ENCODE results near the gene TCF4.

TCF4 gene

DNA sequence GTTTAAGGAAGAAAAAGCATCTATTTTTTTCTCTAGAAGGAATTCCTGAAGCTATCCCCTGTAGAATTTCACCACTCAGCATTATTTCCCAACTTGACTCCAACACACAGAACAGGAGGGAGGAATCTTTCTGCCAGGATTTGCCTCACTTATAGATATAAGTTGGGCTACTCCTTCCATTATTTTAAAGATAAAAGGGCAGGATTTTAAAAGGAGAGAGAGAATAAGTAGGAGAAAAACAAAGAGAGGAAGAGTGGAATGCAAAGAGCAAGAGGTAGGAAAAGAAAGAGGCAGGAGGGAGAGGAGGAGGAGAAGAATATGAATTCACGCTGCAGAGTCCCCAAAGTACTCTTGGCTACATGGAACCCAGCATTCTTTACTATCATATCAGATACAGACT, 182.5 kb downstream of the TCF4 start:
- no peak for DNase-seq

DNA sequence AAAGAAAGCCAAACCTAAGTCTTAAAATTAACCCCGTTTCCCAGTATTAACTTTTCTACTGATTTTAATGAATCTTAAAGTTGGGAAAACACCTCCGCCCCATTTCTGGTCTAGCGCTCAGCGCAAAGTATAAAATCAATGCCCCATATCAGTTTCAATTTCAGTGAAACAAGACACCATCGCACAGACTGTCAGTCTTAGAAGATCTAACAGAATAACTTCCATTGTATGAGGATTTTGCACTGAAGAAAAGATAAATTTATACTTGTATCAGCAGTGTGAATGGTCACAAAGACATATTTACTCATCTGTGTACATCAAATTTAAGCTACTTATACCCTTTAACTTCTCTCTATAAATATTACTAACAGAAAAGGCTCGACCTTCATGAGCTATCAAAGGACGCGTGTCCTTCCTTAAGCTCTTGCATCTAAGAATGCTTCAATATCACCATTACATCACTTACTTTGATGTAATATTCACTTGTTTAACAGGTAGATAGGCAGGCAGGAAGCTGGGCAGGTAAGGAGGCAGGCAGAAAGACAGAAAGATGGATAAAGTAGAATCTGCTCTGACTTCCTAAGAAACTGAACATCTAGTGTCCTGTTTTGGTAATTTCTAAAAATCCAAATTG, 183.0 kb downstream of the TCF4 start:
- no peak for DNase-seq

DNA sequence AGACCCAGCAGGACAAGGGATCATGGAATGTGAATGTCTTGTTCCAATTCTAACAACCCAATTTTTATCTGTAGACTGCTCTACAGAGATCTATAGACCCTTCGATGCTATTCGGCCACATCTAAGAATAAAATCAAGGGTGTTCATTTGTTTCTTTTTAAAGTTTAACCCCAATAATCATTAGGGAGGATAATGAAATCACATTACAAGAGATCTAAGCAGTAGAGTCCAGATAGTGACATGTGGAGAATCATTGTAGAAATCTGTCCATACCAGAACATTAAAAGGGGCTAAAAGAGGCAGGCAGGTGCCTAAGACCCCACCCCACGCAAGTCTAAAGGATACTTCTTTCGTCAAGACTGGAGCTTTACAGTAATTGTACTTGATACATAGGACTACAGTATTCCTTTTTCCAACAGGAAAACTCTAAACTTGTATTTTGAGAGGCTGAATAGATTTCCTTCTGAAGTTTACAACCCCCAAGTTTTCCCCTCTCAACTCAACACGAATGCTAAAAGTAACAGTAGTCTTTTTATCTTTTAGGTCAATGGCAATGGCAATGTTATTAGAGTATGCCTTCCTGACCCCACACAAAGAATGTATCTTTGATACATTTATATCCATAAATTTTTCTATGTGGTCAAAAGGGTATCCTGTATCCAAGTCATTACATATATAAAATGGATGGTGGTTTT, 183.7 kb downstream of the TCF4 start:
- no peak for DNase-seq

DNA sequence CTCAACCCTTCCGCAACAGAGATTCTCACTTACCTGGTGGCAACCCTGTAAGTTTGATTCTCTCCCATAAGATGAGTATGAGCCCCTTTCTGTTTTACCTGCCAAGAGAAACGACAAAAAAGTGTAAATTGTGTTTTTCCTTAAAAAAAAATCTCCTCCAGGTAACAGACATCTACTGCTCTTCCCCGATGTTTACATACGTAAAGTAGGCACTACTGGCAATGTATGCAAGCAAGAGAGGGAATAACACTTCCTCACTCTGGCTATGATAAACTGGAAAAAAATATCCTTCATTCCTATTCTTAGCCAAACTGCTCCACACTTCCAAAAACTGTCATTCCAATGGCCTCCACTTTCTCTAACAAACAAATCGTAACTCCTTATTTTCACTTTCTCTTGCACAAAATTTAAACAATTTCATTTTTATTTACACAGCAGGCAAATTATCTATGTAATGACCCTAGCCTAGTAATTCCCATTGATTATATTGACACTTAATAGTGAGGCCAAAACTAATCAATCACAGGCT, 184.5 kb downstream of the TCF4 start:
- DNase-seq, result no peak

DNA sequence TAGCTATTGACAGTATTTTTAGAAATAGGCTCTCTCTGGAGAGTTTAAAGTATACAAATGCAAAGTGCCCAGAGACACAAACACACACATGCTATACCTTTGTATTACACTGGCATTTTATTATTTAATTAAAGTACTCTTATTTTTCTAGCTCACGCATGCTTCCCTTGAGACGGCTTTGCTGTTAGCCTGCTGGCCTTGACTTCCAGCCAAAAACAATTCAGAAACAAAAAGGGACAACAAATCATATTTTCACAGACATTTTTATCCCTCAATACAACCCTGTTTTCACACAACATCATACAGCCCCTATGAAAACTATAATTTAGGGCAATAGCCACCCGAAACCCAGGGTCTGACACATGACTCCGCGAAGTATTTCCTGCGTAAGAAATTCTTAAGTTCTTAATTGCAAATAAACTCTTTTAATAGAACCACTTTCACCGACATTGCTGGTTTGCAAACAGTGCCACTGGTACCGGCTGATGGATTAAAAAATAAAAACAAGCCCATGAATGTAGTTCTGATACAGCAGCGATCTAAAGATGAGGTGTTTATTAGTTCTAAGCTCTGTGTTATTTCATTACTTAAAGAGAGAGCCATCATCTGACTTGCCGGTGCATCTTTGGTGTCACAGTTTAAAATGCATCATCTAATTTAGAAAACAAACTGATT, 185.1 kb downstream of the TCF4 start:
- DNase-seq, result peak; percentile 46 to 49

DNA sequence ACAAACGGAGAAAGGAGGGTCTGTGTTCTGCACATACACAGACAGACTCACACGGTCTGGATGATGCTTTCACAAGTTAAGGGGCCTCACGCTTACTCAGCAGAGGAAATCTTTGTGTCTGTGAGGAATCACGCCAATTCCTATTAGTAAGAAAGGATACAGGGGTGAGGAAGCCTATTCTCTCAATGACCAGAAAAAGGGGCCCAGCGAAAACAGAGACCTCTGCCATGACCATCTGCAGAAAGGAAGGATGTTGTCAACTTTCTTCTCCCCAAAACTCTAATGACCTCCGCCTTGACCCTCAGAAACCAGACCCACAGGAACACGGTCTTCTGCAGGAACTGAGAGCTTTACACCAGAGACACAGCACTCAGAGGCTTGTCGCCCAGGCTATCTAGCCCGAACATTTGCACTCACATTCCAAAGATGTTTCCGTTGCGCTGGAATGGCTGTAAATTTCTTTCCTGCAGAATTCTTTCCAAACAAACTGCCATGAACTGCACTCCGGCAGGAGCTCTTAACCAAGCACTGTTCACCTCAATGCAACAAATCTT, 186.3 kb downstream of the TCF4 start:
- no peak for DNase-seq

DNA sequence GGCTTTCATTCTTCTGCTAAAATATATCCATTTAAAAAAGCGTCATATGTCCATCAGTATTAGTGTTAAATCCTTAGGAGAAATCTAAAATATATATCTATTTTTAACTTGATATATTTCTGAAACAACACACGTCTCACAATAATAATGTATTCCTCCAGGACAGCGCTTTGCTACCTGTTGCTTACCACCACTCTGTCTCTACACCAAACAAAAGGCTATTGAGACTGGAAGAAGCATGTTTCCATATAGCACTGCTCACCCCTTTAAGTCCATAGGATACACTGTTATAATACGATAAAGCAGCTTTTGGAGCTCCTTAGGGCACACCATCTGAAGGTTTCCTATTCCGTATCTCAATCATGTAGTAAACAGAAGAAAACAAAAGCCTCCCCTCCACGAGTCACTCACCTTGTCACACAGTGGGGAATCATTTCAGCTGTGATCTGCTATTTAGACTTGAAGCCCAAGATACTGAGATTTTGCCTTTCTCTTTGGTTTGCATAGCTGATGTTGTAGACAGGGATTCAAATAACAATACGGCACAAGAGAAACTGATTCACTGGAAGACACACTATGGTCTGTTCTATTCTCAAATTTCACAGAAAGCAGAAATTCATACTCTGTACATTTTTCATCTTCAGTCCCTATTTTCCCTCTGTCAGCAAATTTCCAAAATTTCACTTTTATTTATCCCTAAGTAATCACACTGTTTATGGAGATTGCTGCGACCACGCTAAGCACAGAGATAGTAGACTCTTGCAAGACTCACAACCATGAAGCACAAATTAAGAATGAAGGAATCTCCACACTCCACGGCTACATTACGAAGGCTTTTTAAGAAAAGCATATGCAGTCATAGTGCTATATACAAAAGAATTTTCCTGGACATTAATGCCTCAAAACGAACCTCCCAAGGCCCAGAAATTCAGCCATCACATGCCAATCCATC, 187.1 kb downstream of the TCF4 start:
- DNase-seq, result no peak

DNA sequence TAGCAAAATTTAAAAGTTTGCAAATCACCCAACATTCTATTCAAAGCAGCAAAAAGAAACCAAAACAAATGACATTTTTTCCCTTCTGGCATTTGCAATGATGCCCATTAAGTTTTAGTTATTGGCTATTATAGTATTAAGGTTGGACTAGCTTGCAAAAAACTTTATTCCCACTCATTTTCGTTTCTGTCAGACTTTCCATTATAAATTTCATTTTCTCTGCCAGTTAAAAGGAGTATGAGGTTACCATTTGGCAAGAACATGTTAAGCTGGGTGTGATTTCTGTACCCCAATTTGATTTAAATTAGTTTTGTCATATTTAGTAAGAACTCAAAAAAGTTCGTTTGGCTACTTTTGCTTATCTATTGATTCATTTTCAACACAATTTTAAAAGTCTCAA, 187.9 kb downstream of the TCF4 start:
- no peak for DNase-seq

DNA sequence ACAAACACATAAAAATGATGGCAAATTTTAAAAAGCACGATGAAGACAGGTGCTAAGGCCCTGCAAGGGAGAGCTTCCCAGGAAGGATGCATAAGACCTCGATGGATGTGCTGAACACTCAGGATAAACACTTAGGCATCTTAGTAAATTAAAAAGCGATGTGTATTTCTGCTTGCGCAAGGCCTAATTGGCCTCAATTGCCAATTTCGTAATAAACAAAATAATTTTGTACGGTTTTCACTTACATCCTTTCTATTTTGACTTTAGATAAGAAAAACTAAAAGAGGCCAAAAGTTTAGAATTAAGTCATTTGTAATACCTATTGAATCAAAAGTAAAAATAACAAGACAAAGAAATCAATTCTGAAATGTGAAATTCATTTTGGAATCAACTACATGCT, 189.1 kb downstream of the TCF4 start:
- DNase-seq, result no peak

DNA sequence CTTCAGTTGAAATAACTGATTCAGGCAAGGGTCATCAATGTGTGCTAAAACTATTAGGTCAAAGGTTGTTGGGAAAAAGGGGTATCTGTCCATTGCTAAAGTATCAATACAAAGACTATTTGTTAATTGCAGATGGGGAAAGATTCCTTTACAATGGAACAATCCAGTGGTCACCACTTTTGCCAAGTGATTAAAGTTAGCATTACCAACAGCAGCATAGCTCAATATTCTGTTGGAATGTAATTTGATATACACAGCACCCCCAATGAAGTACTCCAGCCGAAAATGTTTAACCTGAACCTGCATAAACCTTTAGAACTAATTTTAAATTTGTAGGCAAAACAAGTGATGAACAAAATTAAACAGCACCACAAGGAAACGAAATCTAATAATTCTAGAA, 191.0 kb downstream of the TCF4 start:
- no peak for DNase-seq

DNA sequence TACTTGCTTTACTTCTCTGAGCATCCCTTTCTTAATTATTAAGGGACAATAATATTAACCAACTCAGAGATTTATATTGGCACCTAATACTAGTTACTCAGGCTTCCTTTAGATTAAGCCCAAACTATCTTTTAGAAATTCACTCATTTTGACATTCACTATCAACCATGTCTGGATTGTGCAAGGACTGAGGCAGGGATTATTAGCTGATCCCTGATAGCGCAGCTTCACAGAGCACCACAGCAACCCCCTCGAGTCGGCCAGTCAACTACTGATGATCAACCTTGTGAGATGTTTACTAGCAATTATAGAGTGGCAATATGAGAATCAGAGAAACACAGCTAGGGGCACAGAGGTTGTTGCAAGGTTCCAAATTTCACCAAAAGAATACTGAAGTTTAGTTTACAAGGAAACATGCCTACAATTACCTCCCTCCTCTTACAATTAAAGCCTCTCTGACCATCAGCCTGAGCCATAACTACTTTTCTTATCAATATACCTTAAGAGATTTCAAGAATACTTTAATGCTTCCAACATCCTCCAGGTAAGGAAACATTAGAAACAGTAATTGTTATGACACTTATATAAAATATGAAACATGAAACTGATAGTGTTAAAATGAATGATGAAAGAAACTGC, 191.6 kb downstream of the TCF4 start:
- DNase-seq, result no peak

DNA sequence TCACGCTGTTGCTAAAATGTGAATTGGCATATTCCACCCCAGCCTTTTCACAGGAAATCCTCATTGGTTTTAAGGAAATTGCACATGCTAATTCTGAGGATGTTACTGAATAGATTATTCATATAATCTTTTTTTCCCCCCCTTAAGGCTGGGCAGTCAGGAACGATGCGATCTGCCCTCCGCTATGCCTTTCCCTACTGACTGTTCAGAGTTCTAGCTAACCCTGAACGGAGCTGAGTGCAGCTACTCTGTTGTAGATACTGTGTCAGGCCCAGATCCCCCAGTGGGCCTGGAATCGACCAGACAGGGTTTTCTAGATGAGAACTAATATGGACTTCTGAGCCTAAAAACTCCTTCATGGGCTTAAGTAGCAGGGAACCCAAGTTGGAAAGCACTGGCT, 192.2 kb downstream of the TCF4 start:
- no peak for DNase-seq

DNA sequence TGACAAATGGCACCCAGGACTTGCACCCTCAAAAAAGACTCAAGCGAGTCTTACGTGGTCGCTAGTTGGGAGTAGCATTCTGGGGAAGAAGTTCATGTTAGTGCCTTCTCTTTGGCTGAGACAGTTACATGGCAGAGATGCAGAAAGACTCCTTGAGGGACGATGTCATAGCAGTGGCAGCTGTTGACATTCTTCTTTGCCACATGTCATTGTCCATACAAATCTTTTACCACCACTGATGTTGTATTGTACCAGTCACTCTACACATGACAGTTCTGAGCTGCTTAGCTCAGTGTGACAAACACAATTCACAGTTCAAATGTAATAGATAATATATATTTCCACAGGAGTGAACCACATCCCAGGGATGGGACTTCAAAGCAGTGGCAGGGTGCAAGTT, 197.1 kb downstream of the TCF4 start:
- DNase-seq, result no peak

DNA sequence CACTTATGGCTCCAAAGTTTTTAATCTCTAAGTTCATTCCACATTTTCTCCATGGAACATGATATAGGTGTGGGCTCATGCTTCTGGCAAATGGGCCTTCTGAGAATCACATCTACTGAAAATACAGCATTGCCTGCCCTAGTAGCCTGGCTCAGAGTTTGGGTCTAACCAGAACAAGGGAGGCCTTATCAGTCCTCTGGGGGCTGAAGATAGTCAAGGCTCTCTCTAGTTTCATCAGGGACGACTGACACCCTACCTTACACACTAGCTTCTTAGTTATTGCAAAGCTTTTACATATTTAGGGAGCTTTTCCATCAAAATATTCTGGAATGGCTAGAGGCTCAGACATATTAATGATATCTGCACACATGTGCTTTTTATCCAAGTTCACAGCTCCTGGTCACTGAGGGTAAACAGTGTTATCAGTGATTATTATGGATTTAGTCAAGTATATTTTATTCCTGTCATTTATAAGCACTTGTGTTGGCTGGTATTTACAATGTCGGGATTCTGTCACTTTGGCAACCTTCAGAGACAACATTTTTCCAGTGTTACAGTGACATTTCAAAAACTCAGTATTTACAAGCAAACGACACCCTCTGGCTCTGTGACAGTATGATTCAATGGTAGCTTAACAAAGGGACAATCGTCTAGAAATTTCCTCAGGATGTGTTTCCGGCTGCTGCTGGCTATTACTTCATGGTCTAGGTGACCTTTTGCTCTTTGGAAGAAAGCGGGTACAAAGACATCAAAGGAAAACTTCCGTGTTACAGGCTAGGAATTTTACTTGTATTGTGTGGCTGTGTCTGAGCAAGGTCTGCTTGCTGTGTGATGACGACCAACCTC, 200.6 kb downstream of the TCF4 start:
- no peak for DNase-seq

DNA sequence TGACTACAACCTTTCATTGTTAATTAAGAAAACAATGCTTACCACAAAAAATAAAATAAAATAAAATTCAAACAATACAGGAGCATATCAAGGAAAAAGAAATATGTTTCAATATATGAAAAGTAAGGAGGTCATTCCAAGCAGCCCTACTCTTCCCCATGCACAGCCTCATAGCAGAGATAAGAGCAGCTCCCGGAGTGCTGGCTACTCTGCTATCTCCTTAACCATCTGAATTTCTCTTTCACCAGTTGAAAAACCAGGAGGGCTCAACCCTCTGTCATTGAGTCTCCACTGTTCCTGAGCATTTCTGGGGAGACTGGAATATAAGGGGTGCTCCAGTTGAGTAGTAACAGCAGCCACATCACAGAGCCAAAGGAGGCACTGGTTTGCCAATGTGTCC, 201.4 kb downstream of the TCF4 start:
- DNase-seq, result no peak

DNA sequence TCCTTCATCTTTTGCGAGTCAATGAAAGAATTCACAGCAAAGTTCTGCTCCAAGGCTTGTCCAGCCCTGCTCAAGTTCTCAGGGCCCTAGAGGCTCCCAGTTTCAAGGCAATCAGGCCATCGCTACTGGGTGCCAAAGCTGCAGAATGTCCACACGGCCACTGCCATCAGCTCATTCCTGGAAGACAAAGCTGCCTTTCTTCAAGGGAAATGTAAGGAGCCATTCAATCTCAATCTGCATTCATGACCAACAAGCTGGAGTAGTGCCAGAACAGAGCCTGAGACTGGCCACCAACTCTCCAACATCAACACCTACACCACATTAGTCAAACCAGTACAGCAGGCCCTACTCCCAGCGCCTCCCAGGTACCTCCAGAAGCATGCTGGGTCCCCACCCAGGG, 202.2 kb downstream of the TCF4 start:
- DNase-seq, result no peak

DNA sequence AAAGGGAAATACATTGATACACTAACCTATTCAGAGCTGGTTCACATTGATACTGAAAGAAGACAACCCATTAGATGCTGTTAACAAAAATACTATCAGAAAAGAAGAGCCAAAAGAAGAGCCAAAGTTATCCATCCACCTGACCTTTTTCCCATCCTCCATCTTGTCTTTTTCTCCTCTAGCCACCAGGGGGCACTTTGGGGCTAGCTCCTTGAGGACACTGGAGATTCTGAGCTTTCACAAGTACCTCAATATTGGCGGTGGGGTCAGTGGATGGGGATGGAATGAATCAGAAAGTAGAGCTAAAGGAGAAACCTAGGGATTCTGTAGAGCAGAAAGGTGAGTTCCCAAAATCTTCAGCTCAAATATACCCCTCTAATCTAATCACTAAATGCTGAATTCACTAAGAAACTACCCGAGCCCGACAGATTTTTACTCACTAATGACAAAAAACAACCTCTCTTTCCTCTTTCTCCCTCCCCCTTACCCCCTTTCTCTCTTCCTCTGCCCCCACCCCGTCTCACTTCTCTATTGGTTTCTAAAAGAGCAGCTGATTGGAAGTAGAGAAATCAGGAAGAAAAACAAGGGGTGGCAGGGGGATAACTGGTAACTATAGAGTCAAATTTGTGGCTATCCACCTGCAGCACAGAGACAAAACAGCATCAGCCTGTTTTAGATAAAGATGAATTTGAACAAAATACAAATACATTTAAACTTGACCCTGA, 203.3 kb downstream of the TCF4 start:
- peak in 1 of 2 experiments; percentile 8 for DNase-seq

DNA sequence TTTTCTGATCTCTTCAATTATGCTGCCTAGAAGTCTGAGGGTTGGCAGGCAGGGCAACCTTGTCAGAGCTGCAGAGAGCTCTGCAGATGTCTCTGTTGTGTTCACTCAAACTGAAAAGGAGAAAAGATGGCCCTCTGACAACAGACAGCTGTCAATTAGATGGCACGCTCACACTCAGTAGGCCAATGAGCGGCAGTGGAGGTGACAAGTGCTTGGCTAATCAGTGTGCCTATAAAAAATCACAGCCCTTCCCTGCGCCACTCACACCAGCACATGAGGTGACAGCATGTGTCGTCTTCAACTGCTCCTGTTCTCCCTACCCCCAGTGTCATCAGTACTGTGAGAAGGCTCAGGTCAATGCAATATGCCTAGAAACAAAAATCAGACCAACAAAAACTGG, 203.9 kb downstream of the TCF4 start:
- no peak for DNase-seq

DNA sequence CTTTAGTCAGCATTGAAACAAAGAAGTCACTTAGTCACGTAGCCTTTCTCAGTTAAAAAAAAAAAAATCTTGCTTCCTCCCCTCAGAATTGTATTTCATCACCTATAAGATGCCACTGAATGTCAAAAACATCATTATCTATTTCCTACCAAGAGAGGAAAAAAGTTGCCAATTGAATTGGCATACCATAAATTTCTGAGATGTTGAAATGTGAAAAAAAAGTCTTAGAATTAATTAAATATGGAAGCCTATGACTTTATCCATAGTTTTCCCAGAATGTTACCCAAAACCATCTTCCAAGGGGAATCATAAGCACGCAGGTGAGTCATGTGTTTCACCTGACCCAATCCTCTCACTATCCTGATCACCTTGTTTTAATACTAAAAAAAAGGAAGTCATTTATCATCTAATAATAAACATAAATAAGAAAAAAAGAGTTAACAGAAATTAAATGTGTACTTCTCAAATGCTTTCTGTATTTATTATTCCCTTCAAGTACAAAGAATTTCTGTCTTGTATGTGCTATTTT, 205.7 kb downstream of the TCF4 start:
- no peak for DNase-seq

DNA sequence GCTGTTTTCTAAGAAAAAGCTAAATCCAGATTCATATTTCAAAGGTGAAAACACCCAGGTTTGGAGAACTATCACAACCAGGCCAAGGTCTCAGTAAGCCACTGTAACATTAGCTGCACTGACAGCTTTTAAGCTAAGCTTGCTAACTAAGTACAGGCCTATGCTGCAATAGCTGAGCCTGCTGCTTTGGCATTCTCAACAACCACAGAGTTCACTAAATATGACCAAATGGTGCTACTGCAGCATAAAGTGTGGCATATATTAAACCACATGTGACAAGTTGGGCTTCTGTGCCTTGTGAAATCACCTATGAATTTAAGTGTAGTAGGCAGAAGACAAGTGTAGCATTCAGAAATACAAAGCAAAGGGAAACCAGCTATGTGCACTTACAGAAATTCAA, 206.7 kb downstream of the TCF4 start:
- DNase-seq, result no peak
